Fibroblast of mammary gland (primary cell): ENCODE data around the gene SLC28A3.

Experiments
- DNase-seq: peaks from one replicate; pipeline ENCODE4 v3.0.0-alpha.2; 2010; ENCODE audit warnings: low read depth
- H3K4me3 ChIP-seq: 2 replicates; pipeline ENCODE4 v1.5.1; 2011; ENCODE audit warnings: low read depth, mild to moderate bottlenecking, low read length, moderate library complexity; ENCODE audit not compliant: control insufficient read depth
- TF ChIP-seq, protein P1 (sequence below): conservative IDR thresholded peaks from 2 replicates; pipeline ENCODE4 v1.5.1; 2011; ENCODE audit warnings: low read depth, low read length, inconsistent platforms; ENCODE audit not compliant: control insufficient read depth, insufficient read depth

SLC28A3 gene

DNA sequence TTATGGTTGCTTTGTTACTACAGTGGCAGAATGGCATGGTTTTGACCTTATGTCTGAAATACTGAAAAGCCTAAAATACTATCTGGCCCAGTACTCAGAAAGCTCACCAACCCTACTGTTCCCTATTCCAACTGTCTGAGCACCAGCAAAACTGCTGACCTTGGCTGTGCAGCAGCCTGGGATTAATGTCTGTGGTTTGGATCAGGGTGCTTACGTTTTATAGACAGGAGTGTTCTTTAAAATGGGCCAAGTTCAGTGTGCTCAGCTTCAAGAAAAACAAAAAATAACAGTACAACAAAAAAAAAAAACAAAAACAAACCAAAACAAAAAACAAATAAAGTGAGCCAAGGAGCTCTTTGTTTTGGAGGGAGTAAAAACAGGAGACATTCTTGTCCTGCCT, 36.4 kb downstream of the SLC28A3 start:
- no peak for DNase-seq
- H3K4me3 ChIP-seq, result no peak overlapping the region
- TF ChIP-seq, protein P1, sequence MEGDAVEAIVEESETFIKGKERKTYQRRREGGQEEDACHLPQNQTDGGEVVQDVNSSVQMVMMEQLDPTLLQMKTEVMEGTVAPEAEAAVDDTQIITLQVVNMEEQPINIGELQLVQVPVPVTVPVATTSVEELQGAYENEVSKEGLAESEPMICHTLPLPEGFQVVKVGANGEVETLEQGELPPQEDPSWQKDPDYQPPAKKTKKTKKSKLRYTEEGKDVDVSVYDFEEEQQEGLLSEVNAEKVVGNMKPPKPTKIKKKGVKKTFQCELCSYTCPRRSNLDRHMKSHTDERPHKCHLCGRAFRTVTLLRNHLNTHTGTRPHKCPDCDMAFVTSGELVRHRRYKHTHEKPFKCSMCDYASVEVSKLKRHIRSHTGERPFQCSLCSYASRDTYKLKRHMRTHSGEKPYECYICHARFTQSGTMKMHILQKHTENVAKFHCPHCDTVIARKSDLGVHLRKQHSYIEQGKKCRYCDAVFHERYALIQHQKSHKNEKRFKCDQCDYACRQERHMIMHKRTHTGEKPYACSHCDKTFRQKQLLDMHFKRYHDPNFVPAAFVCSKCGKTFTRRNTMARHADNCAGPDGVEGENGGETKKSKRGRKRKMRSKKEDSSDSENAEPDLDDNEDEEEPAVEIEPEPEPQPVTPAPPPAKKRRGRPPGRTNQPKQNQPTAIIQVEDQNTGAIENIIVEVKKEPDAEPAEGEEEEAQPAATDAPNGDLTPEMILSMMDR, result no peak

DNA sequence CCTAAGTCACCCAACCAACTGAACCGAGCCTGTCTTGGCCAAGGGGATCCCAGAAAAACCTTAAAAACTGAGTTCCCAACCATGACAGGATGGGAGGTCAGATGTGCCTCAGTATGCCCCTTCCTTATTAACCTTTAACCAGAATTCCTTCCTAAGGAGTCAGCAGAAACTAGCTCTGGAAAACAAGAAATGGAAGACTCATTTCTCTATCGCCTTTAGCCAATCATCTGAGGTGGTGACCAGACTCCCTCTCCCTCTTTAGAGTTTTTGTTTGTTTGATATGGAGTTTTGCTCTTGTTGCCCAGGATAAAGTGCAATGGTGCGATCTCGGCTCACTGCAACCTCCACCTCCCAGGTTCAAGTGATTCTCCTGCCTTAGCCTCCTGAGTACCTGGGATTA, 37.5 kb downstream of the SLC28A3 start:
- no peak for DNase-seq
- TF ChIP-seq, protein P1, result no peak
- no peak overlapping the region for H3K4me3 ChIP-seq

DNA sequence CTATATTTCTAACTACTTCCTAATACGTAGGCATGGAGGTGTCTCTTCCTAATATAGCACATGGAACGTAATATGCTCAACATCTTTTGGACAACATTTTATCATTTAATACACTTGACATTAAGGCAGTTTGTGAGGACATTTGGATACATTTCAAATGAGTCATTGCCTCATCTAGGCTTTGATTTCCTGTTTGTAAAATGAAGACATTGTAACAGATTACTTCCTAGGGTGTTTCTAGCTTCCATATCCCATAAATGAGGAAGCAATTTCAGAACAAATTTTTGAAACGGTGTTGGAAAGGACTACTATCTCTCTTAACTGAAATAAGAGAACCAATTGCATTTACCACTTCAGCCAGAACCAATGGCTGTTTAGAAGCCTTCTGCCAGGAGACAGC, 38.7 kb downstream of the SLC28A3 start:
- TF ChIP-seq, protein P1, result no peak
- DNase-seq, result peak; percentile 74
- H3K4me3 ChIP-seq, result no peak overlapping the region

DNA sequence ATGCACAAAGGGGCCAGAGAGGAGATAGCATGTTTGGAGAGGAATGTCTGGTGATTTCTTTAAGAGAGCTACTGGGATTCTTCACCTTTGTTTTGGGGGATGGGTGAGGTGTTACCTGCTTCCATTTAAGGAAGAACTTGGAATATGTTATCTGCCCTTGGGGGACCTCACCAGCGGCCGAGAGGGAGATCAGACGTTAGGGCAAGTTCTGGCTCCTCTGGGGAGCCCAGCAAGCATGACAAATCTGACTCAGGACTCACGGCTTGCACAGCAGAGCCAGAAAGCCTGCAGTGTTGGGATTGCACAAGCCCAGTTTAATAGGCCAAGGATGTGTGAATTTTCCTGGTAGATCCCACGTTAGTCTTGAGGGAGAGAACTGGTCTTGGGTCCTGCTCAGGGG, 40.3 kb downstream of the SLC28A3 start:
- DNase-seq, result peak; percentile 74
- H3K4me3 ChIP-seq, result no peak overlapping the region
- TF ChIP-seq, protein P1, result no peak

DNA sequence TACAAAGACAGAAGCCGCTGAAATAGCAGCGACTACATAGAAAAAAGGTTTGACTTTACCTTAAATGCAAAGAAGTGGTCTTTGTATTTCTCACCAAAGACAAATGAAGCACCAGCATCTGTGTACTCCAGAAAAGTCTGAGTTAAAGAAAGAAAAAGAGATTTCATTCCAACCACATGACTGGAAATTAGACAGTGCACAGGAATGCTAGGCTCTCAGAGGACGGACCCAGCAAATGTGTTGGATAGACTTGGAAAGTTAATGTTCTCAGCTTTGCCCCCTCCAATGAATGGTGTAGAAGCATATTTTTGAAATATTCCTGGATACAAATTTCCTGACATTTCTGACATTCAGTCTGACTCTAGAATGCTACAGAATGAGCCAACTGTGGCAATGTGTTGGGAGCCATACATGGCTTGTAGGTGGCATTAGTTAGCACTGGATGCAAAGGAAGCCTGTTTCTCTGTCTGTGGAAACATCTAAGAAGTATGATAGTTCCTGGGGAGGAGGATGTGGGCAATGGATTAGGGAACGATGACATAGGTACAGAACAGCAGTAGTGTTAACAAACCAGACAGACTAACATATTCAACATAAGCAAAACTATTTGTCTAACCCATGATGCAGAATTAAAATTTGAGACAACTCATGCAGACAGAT, 43.3 kb downstream of the SLC28A3 start:
- H3K4me3 ChIP-seq, result no peak overlapping the region
- TF ChIP-seq, protein P1, result no peak
- peak; percentile 57 for DNase-seq

DNA sequence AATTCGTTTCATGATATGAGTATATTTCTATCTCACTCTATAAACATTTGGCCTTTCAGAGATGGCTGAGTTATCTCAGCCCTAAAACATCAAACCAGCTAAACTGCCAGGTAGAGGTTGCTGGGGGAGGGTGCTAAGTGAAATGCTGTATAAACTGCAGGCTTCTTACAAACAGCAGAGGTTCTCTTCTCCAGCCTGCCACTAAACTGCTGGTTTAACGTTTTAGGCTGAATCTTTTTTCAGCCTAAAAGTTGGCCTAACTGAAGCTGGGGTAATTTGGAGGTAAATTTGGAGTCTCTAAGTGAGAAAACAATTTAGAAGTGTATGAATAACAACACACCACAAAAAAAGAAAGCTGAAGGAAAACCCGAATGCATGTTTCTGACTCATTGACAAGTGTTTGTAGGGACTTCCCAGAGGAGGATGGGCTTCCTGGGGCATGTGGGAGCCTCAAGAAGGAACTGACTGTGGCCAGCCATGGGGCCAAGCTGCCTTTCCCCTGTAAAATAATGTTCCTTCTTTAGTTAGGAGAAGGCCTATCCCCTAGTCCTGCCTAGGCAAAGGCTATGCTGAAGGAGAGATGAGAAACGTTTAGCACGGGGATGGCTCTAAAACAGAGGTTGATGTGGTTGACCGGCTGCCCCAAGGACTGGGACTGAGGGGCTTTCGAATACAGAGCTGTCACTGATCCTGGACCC, 44.3 kb downstream of the SLC28A3 start:
- TF ChIP-seq, protein P1, result no peak
- no peak overlapping the region for H3K4me3 ChIP-seq
- DNase-seq, result peak; percentile 73
